K562 (cell line): ENCODE results near the gene COCH. TPM values are rescaled to one million over a fixed set of nuclear protein-coding genes. Genes with fewer than 3 reads are reported as not detected.

Experiments used
- ATAC-seq: fragments of 200-7000 bp; cut with Tn5 transposase; 3 replicates; pipeline ENCODE4 v1.9.1; 2020; ENCODE audit warnings: moderate library complexity
- BruUV-seq: library from RNA; stranded (reverse); fragments of 400-500 nt; replicated peaks from 2 replicates; lab custom pipeline; 2021; lab: Mats Ljungman, UMichigan
- CTCF ChIA-PET: fragments of 300-600 bp; formaldehyde crosslinking; extraction: SDS; loops from one replicate; lab custom pipeline; 2021; ENCODE audit warnings: low intra/inter-chr PET ratio; lab: Yijun Ruan, JAX
- POLR2A ChIA-PET: fragments of 300-600, 350-650 bp; sonication (Branson Sonifier 250); formaldehyde crosslinking; extraction: SDS; loops from one replicate; lab custom pipeline; 2021; ENCODE audit warnings: antibody characterized with exemption, inconsistent platforms; lab: Yijun Ruan, JAX
- DNase-seq, 4 experiments: peaks; one replicate each; pipeline versions ENCODE4 v3.0.0 to v3.0.0-alpha.2; 2011 to 2018; ENCODE audit warnings: low spot score in 3 of 4, mixed read lengths in 3 of 4; ENCODE audit errors: extremely low read depth in 1 of 4
- FAIRE-seq: peaks from 2 replicates; lab custom pipeline; 2011; peaks lifted over from hg19 to GRCh38; lab: Jason Lieb, UNC
- H2AFZ ChIP-seq: 2 replicates; pipeline ENCODE4 v1.6.0; 2011; ENCODE audit warnings: low read depth, low read length, control low read depth, inconsistent platforms
- H3K27ac ChIP-seq: fragments of 200-600 bp; 3 replicates; pipeline ENCODE4 v1.8.0; 2011; ENCODE audit warnings: low read depth, mild to moderate bottlenecking, control low read depth, inconsistent platforms, low read length, moderate library complexity, mixed read lengths; ENCODE audit errors: extremely low read depth
- H3K27me3 ChIP-seq, 2 experiments: fragments of 300-600 bp in 1 of 2; 2 replicates in 1 of 2; 3 replicates in 1 of 2; pipeline versions ENCODE4 v1.6.0 to v1.8.0; 2011; ENCODE audit warnings: inconsistent platforms in 2 of 2, low read length in 2 of 2, mild to moderate bottlenecking in 1 of 2, mixed read lengths in 1 of 2, moderate library complexity in 1 of 2; ENCODE audit not compliant: control insufficient read depth in 2 of 2, insufficient read depth in 2 of 2
- H3K36me3 ChIP-seq: fragments of 300-600 bp; 3 replicates; pipeline ENCODE4 v1.8.0; 2011; ENCODE audit warnings: mild to moderate bottlenecking, low read length, inconsistent platforms; ENCODE audit not compliant: control insufficient read depth, insufficient read depth
- H3K4me1 ChIP-seq, 2 experiments: fragments of 200-600 bp in 1 of 2; replicated peaks in 1 of 2; 2 replicates in 1 of 2; 3 replicates in 1 of 2; pipeline versions ENCODE4 v1.5.1 to v1.8.0; 2011; ENCODE audit warnings: inconsistent platforms in 2 of 2, low read length in 2 of 2, mild to moderate bottlenecking in 1 of 2, mixed read lengths in 1 of 2, moderate library complexity in 1 of 2; ENCODE audit not compliant: control insufficient read depth in 2 of 2, insufficient read depth in 2 of 2
- H3K4me2 ChIP-seq: 2 replicates; pipeline ENCODE4 v1.6.1; 2011; ENCODE audit warnings: low read length, control low read depth, inconsistent platforms, mixed read lengths; ENCODE audit not compliant: insufficient read depth
- H3K4me3 ChIP-seq: fragments of 200-600 bp; sonication (generic), shearing (Covaris generic); 2 replicates; pipeline ENCODE4 v1.5.1; 2016; ENCODE audit warnings: control low read depth, inconsistent platforms
- H3K79me2 ChIP-seq: fragments of 200-600 bp; 3 replicates; pipeline ENCODE4 v1.8.0; 2011; ENCODE audit warnings: low read length, inconsistent platforms; ENCODE audit not compliant: control insufficient read depth, insufficient read depth
- H3K9ac ChIP-seq, 2 experiments: 2 replicates each; pipeline versions ENCODE4 v1.6.0 to v1.6.1; 2011; ENCODE audit warnings: low read depth in 2 of 2, low read length in 2 of 2, control low read depth in 1 of 2, inconsistent platforms in 1 of 2, mild to moderate bottlenecking in 1 of 2, mixed read lengths in 1 of 2; ENCODE audit not compliant: insufficient read depth in 1 of 2
- H3K9me1 ChIP-seq: one replicate; pipeline ENCODE4 v1.6.0; 2011; ENCODE audit warnings: inconsistent platforms, mild to moderate bottlenecking, low read length, moderate library complexity; ENCODE audit not compliant: control insufficient read depth, insufficient read depth
- H3K9me3 ChIP-seq: replicated peaks from 2 replicates; pipeline ENCODE4 v1.5.1; 2011; ENCODE audit warnings: low read depth, low read length, inconsistent platforms; ENCODE audit not compliant: control insufficient read depth, insufficient read depth
- H4K20me1 ChIP-seq: replicated peaks from 2 replicates; pipeline ENCODE4 v1.6.1; 2011; ENCODE audit warnings: low read length, inconsistent platforms, mixed read lengths; ENCODE audit not compliant: control insufficient read depth, insufficient read depth
- CBX3 ChIP-seq, 2 experiments: IDR thresholded peaks; 1 replicate in 1 of 2; 2 replicates in 1 of 2; pipeline ENCODE4 v1.6.1; 2012; ENCODE audit warnings: inconsistent platforms in 2 of 2, low read length in 2 of 2, borderline replicate concordance in 1 of 2, control low read depth in 1 of 2
- CBX5 ChIP-seq: IDR thresholded peaks from 2 replicates; pipeline ENCODE4 v1.6.1; 2014; ENCODE audit warnings: low read depth, borderline replicate concordance
- CEBPZ ChIP-seq: fragments of 150-350 bp; IDR thresholded peaks from 2 replicates; pipeline ENCODE4 v1.6.1; 2014; ENCODE audit warnings: low read depth, mild to moderate bottlenecking, low read length, borderline replicate concordance
- GATA2 ChIP-seq: sonication (generic); formaldehyde crosslinking; IDR thresholded peaks from 2 replicates; pipeline ENCODE4 v1.4.0; 2020; ENCODE audit warnings: mild to moderate bottlenecking, missing genetic modification reagents
- HOXB6 ChIP-seq: fragments of 250-450 bp; sonication (Bioruptor Pico); IDR thresholded peaks from 2 replicates; pipeline ENCODE4 v1.5.1; 2022; ENCODE audit warnings: mild to moderate bottlenecking, borderline replicate concordance
- MAFF ChIP-seq: IDR thresholded peaks from 2 replicates; pipeline ENCODE4 v1.6.1; 2012; ENCODE audit warnings: low read length, improper control_type of control experiment
- NFXL1 ChIP-seq: fragments of 450-650 bp; formaldehyde crosslinking; IDR thresholded peaks from 2 replicates; pipeline ENCODE4 v1.4.0; 2021; ENCODE audit warnings: mild to moderate bottlenecking
- SMARCA4 ChIP-seq: fragments of 450-650 bp; IDR thresholded peaks from 2 replicates; pipeline ENCODE4 v1.6.1; 2016
- STAG1 ChIP-seq: sonication (generic); formaldehyde crosslinking; IDR thresholded peaks from 2 replicates; pipeline ENCODE4 v1.5.0; 2020; ENCODE audit warnings: missing genetic modification reagents, borderline replicate concordance
- TRIM28 ChIP-seq: fragments of 450-650 bp; IDR thresholded peaks from 2 replicates; pipeline ENCODE4 v1.6.1; 2017
- ZFP36 ChIP-seq: fragments of 150-350 bp; IDR thresholded peaks from 2 replicates; pipeline ENCODE4 v1.6.1; 2018; ENCODE audit warnings: low read length, low read depth; ENCODE audit not compliant: partially characterized antibody
- ZNF280A ChIP-seq: fragments of 450-650 bp; IDR thresholded peaks from 2 replicates; pipeline ENCODE4 v1.6.1; 2018; ENCODE audit warnings: mild to moderate bottlenecking, low read depth; ENCODE audit not compliant: partially characterized antibody
- ZNF282 ChIP-seq: sonication (generic); formaldehyde crosslinking; IDR thresholded peaks from 2 replicates; pipeline ENCODE4 v1.8.1; 2023; ENCODE audit warnings: missing genetic modification reagents
- ZNF778 ChIP-seq: fragments of 450-650 bp; formaldehyde crosslinking; IDR thresholded peaks from 2 replicates; pipeline ENCODE4 v1.4.0; 2020; ENCODE audit warnings: mild to moderate bottlenecking, moderate library complexity
- WGBS: fragments of 100-300 bp; shearing (Covaris generic); methylation state at CpG from one replicate; pipeline ENCODE4 v1.1.6; 2016; ENCODE audit warnings: low coverage, mixed read lengths; ENCODE audit not compliant: insufficient coverage; ENCODE audit errors: missing lambda C conversion rate; 5-methylcytosine and 5-hydroxymethylcytosine counted together
- in situ Hi-C: fragments of 300-500 bp; cut with MboI; formaldehyde crosslinking; loops from 4 replicates; pipeline ENCODE4 v1.15.0; 2018; ENCODE audit warnings: inconsistent platforms, mixed read lengths
- intact Hi-C: fragments of 100-400 bp; cut with micrococcal nuclease; formaldehyde crosslinking; loops from 2 replicates; pipeline ENCODE4 v1.14.2; 2022
- polyA plus RNA-seq, 8 experiments: library from polyadenylated mRNA; depleted of rRNA in 4 of 8; stranded (reverse) in 5 of 8; unstranded in 3 of 8; fragments of >200 nt; fragmentation: Nextera tagmentation in 2 of 8; fragmentation: Illumina TruSeq in 1 of 8; extraction: Ambion mirVana in 2 of 8; extraction: Trizol in 1 of 8; gene quantifications; 2 replicates each; pipeline versions ENCODE4 v1.2.1 to v1.2.3, GENCODE V29; 2011 to 2014; ENCODE audit warnings: inconsistent platforms in 1 of 8, missing spikeins in 1 of 8
- total RNA-seq, 7 experiments: library from RNA; depleted of rRNA in 6 of 7; stranded (reverse); fragments of >200 nt in 6 of 7; fragmentation: Illumina TruSeq in 2 of 7; extraction: Trizol in 2 of 7; gene quantifications; 2 replicates each; pipeline versions ENCODE4 v1.2.1 to v1.2.3, GENCODE V29; 2011 to 2021; ENCODE audit warnings: low replicate concordance in 1 of 7

Gene COCH
- total and polyA plus RNA-seq, 9 of the 15 experiments (the other 6 are each of a cell fraction or from before 2014, with no cell fraction given), result 27.0 to 141 (median 69.3) TPM

- Histone ChIP-seq H3K79me2 (no peaks in the 10 kb centered on the region), H3K4me2 (no peak overlapping the region), H2AFZ (no peak overlapping the region), H3K4me1 (no peaks in the 10 kb centered on the region), H3K9me3 (no peaks in the 10 kb centered on the region), H3K27me3 (no peaks in the 10 kb centered on the region), H4K20me1 (no peaks in the 10 kb centered on the region), H3K9ac (no peak overlapping the region), H3K36me3 (no peaks in the 10 kb centered on the region), H3K9me1 (no peaks in the 10 kb centered on the region), H3K4me3 (no peak overlapping the region), H3K27ac (no peak overlapping the region)
- ATAC-seq (no peak), FAIRE-seq (no peak), DNase-seq (no peak)
- intact Hi-C loops, result no loop called here
- in situ Hi-C loops, result no loop called here
- CTCF ChIA-PET, result no interaction called here
- POLR2A ChIA-PET, result no interaction called here
- peak; percentile 69 for TF ChIP-seq ZFP36
- 0 out of 2 replicates have a peak, but pooled peaks have one; percentile 22 for TF ChIP-seq CBX5
- peak; percentile 45; the same call in 1 of the 2 replicates for TF ChIP-seq TRIM28
- TF ChIP-seq HOXB6 (CRISPR knock-in tag), result no peak
- TF ChIP-seq CBX3 (IDR thresholded peaks at IDR 0.05; ENCODE audit: borderline replicate concordance in 1 of 2, low read length in 2 of 2), result peak in 1 of 2 experiments; percentile 22; a peak in 1 of 3 replicates
- BruUV-seq, result no TSS peak
These were observed 40.0 kb upstream of the COCH start for GRCh38 chr14:30834353-30834752.

GRCh38 chr14:30838351-30838750 lies 36.0 kb upstream of the COCH start:
- no peaks in the 10 kb centered on the region for H3K36me3 ChIP-seq
- no TSS peak for BruUV-seq
- WGBS, result 20% methylated on average over 2 of the region's 2 CpGs
- H2AFZ ChIP-seq, result no peak overlapping the region; the same call in 1 of the 2 replicates
- CTCF ChIA-PET, result no interaction called here
- H3K4me2 ChIP-seq, result no peak overlapping the region
- H3K4me1 ChIP-seq, result no peaks in the 10 kb centered on the region
- H3K27ac ChIP-seq, result no peak overlapping the region
- H3K9ac ChIP-seq, result no peak overlapping the region
- no peak overlapping the region for H3K4me3 ChIP-seq
- no peak for DNase-seq
- H3K9me3 ChIP-seq, result no peaks in the 10 kb centered on the region
- no peaks in the 10 kb centered on the region for H4K20me1 ChIP-seq
- no peak for ATAC-seq
- intact Hi-C loops, result no loop called here
- no peaks in the 10 kb centered on the region for H3K79me2 ChIP-seq
- in situ Hi-C loops, result no loop called here
- POLR2A ChIA-PET, result no interaction called here
- H3K27me3 ChIP-seq, result no peaks in the 10 kb centered on the region
- H3K9me1 ChIP-seq, result no peaks in the 10 kb centered on the region
- FAIRE-seq, result no peak
- no peak for TF ChIP-seq ZNF280A
- TF ChIP-seq ZNF778 (CRISPR knock-in tag), result no peak
- TF ChIP-seq ZNF282 (CRISPR knock-in tag), result no peak
- no peak for TF ChIP-seq NFXL1 (CRISPR knock-in tag)
- TF ChIP-seq MAFF, result no peak
- no peak for TF ChIP-seq STAG1
- no peak for TF ChIP-seq CEBPZ
- no peak for TF ChIP-seq SMARCA4
- no peak for TF ChIP-seq GATA2 (CRISPR knock-in tag)
